ENCODE data around the gene RIOK2. TPM values are rescaled to one million over a fixed set of nuclear protein-coding genes. Genes with fewer than 3 reads are reported as not detected.

RIOK2 gene
- total RNA-seq, 1 experiment from 2014 or later = 24.8 TPM

DNA sequence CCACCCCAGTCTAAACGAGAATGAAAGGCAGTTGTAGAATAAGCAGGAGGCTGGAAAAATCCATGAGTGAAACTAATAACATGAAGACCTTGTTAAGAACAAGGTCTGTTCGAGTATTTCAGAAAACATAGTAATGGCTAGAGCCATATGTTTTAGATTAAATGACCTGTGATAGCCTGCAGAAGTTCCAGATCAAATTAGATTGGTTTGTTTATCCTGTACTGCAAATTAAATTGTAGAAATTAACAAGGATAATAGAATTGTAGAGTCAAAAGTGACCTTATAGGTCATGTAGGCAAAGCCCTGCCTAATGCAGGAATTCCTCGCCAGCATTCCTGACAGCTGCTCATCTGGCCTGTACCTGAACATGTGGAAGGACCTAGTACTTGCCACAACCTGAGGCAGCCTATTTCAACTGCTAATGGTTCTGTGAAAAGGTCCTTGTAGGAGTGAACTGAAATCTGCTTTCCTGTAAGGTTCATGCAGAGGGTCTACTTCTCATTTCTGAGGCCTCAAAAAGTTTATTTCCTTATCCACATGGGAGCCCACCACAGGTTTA, 57.8 kb downstream of the RIOK2 start:
- no peak for DNase-seq (ENCODE audit: low spot score)

DNA sequence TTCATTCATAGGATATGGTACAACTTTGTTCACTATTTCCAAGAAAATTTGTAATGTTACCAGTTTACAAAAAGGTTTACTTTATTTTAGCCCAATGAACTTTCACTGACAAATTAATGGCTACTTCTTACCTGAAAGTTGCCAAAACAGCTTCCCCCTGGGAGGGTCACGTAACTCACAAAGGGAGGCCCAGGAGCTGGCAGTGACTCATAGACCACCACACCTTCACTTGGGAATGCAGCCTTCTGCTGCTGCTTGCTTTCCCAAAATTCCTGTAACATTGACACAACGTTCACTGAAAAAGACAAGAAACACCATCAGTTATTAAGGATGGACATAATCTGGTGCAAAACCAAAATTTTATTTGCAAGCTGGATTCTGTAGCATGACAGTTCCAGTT, 58.7 kb downstream of the RIOK2 start:
- no peak for DNase-seq (ENCODE audit: low spot score)

DNA sequence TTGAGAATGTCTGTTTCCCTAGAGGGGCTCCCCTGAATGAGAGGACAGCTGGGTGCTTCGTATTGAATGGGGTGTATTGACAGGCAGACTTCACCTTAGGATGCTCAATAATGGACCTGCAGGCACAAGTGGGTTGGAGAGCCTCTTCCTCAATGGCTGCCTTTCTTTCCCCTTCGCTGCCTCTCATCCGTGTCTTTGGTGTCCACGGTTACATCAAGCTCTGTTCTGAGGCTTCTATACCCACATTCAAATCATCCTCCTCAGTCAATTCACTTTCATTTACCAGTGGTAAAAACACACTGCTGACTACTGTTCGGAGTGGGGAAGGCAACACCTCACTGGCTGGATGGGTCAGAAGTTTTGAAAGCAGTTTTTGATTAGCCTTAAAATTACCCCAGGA, 61.2 kb downstream of the RIOK2 start:
- DNase-seq (ENCODE audit: low spot score) = no peak

DNA sequence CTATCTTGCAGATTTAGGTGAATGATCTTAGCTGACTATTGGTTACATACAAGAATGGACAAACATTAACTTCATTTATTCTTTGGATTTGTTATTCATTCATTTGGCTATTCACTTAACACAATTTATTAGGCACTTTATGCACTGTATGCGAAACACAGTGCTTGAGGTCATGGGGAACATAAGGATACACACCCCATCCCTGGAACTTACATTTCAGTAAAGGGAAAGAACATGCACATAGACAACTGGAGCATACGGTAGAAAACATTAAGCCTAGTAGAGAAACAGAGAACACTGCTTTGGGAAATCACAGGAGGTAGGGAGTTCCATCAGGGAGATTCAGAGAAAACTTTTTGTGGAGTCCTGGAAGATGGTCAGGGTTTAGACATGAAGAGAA, 62.9 kb downstream of the RIOK2 start:
- DNase-seq (ENCODE audit: low spot score) = no peak

DNA sequence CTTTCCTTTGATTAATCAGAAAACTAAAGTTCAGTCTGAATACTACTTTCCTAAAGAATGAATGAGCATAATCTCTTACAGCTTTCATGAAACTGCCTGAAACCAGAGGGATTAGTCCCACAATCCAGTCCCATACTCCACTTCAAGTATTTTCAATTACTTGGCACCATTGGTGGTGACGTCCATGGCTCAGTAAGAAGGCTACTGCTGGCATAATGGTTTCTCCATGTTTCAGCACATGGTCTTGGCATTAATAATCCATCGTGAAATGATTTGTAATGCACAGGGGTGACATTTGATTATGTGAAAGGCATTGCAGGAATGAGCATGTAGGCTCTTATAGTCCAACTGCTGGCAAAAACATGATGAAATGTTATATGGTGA, 64.0 kb downstream of the RIOK2 start:
- no peak for DNase-seq (ENCODE audit: low spot score)

DNA sequence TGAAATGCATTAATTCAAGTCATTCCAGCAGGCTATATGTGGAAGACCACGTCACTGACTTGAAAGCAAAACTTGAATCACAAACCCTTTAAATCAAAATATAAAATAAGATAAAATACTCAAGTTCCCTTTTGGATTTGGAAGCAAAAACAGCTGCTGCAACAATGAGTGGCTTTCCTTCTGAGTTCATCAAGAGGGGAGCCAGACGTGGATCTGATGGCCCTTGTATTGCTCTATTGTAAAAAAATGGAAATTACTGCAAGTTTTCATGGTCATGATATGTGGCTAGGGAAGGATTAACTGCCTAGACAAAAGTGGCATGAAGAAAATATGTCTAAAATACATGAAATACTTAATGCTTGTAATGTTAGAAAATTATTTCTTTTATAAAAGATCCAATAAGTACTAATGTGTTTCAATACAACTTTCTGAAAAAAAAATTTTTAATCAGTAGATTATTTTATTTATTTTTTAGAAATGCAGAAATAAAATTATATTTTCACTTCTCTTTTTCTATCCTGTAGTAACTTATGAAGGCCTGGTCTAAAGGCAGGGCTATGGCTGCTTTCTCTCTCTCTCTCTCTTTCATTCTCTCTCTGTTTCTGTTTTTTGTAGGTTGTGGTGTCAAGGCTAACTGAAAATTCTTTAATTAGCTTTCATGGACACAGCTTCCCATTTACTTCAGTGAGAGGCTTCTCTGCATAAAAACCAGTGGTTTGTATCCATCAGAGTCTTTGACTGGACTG, 64.6 kb downstream of the RIOK2 start:
- DNase-seq (ENCODE audit: low spot score) = no peak

DNA sequence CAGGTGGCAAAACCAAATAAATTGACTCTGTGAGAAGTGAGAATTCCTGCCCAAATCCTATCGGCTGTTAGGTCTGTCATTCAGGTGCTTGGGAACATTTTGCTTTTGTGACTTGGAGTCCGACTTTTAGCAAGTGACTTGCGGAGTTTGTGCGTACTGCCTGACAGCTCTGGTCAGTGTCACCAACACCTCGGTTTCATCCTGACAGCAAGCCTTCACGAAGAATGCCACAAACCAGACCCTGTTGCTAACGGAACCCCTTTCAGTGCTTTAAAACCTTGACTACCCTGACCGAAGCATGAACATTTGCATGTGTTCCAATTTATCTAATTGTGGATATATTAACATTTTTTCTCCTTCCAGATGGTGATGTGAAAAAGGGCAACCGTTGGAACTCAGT, 67.1 kb downstream of the RIOK2 start:
- no peak for DNase-seq (ENCODE audit: low spot score)

DNA sequence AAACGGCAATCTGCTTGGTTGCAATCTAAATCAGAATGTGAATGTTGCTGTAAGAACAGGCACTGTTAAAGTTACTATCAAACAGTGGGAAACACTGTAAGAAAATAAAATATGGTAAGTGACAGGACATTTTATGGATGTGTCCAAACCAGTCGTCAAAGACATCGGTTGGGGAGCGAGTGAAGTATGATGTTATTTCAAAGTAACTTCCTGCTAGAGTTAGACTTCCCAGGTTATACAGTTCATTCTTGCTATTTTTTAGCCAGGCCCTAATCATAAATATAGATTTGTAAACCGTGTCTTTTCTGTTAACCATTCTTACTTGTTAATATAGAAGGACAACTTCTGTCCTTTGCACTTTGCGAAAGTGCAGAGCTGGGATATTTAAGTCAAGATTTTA, 70.8 kb downstream of the RIOK2 start:
- DNase-seq (ENCODE audit: low spot score) = no peak

DNA sequence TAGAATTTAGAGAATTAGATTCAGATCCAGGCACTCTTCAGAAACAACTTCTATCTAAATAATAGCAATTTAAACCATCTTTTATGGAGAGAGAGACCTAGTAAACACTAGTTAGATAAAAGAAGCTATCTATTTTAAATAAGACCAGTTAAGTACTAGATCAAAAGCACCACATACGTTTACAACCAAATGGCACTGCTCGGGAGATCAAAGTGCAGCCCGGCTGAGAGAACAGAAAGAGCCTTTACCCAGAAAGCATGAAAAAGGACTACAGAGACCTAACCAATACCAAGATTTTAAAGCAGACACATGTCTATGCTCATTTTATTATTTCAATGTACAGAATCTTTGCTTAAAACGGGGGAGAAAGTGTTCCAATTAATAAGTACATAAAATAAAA, 71.4 kb downstream of the RIOK2 start:
- no peak for DNase-seq (ENCODE audit: low spot score)

DNA sequence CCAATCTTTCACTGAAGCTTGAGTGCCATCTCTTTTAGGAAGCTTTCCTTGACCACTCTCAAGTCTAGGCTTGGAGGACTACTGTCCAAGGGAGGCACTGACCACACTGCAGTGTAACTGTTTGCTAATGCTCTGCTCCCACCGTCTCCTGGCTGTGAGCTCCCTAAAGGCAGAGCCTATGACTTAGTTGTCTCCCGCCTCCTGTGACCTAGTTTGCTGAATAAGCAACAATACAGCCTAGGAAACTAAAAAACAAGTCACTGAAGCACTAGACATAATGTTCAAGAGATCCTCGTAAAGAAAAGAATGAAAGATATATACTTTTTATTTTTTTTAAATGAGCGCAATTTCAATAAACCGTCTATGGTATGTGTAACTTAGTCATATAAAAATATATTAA, 72.0 kb downstream of the RIOK2 start:
- no peak for DNase-seq (ENCODE audit: low spot score)

Other genes starting within 250 kb of the RIOK2 start
- gene LNPEP, start 247.2 kb downstream of the RIOK2 start, total RNA-seq (2014; rRNA removed; shearing (Covaris generic)) = 25.8 and 30.2 TPM in 2 replicates
- gene LIX1, start 40.6 kb downstream of the RIOK2 start, total RNA-seq (2014; rRNA removed; shearing (Covaris generic)) = not detected in 2 replicates